SJSA1 (cell line): ENCODE measurements around the gene OLIG3. TPM values are rescaled to one million over a fixed set of nuclear protein-coding genes. Genes with fewer than 3 reads are reported as not detected.

Source experiments
- DNase-seq, 2 experiments: peaks; one replicate each; pipeline ENCODE4 v3.0.0-alpha.2; 2015 to 2020; ENCODE audit warnings: low spot score in 2 of 2, low read depth in 1 of 2
- H3K27ac ChIP-seq: fragments of 250-450 bp; sonication (Bioruptor Pico); 2 replicates; pipeline ENCODE4 v1.5.1; 2020; ENCODE audit warnings: mild to moderate bottlenecking, moderate library complexity
- H3K27me3 ChIP-seq: fragments of 250-450 bp; sonication (Bioruptor Pico); replicated peaks from 2 replicates; pipeline ENCODE4 v1.5.1; 2020; ENCODE audit warnings: mild to moderate bottlenecking, moderate library complexity
- H3K36me3 ChIP-seq: fragments of 250-450 bp; sonication (Bioruptor Pico); 2 replicates; pipeline ENCODE4 v1.5.1; 2020; ENCODE audit warnings: mild to moderate bottlenecking
- H3K4me1 ChIP-seq: fragments of 250-450 bp; sonication (Bioruptor Pico); replicated peaks from 2 replicates; pipeline ENCODE4 v1.6.1; 2021; ENCODE audit warnings: mild to moderate bottlenecking
- H3K4me3 ChIP-seq: fragments of 250-450 bp; sonication (Bioruptor Pico); 2 replicates; pipeline ENCODE4 v1.5.1; 2020; ENCODE audit warnings: mild to moderate bottlenecking
- H3K9me3 ChIP-seq: fragments of 250-450 bp; sonication (Bioruptor Pico); replicated peaks from 2 replicates; pipeline ENCODE4 v1.5.1; 2020; ENCODE audit warnings: mild to moderate bottlenecking
- total RNA-seq: library from RNA; depleted of rRNA; stranded (reverse); fragments of >200 nt; shearing (Covaris generic); gene quantifications from 2 replicates; pipeline ENCODE4 v1.2.3, GENCODE V29; 2014

OLIG3 gene
- total RNA-seq, 1 experiment from 2014 or later = not detected

DNA sequence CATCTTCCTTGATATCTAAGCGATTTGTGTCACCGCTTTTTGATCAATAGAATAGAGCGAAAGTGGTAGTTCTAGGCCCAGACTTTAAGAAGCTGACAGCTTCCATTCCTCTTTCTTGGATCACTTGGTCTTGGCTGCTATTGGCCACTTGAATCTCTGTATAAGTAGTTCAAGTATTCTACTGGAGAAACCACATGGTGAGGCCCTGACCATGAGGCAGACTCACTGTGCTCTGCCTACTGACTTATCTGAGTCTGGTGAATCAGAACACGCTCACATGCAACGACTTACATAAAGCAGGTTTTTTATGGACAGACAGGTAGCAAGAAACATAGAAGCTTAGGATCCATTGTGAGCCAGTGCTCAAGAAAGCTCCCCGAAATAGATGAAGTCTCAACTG lies 27.0 kb downstream of the OLIG3 start:
- DNase-seq = no peak
- no peaks in the 10 kb centered on the region for H3K9me3 ChIP-seq
- no peak overlapping the region for H3K4me3 ChIP-seq
- no peaks in the 10 kb centered on the region for H3K4me1 ChIP-seq
- H3K27me3 ChIP-seq = no peaks in the 10 kb centered on the region
- no peak overlapping the region for H3K27ac ChIP-seq
- no peaks in the 10 kb centered on the region for H3K36me3 ChIP-seq

GRCh38 chr6:137465378-137466009 lies 28.7 kb downstream of the OLIG3 start:
- Histone ChIP-seq H3K27me3 (no peaks in the 10 kb centered on the region), H3K4me1 (no peaks in the 10 kb centered on the region), H3K4me3 (no peak overlapping the region), H3K36me3 (no peaks in the 10 kb centered on the region), H3K9me3 (no peaks in the 10 kb centered on the region), H3K27ac (no peak overlapping the region)
- DNase-seq = no peak

- Histone ChIP-seq H3K4me3 (no peak overlapping the region), H3K9me3 (no peaks in the 10 kb centered on the region), H3K27ac (no peak overlapping the region), H3K4me1 (peaks cover 3% of the 10 kb centered on the region; the same call in 1 of the 2 replicates), H3K27me3 (no peaks in the 10 kb centered on the region), H3K36me3 (no peaks in the 10 kb centered on the region)
- DNase-seq = peak in 1 of 2 experiments; percentile 9
Observed at GRCh38 chr6:137452333-137452894, 41.8 kb downstream of the OLIG3 start.

- no peaks in the 10 kb centered on the region for H3K4me1 ChIP-seq
- H3K27me3 ChIP-seq = no peaks in the 10 kb centered on the region
- H3K36me3 ChIP-seq = no peaks in the 10 kb centered on the region
- H3K9me3 ChIP-seq = no peaks in the 10 kb centered on the region
- H3K27ac ChIP-seq = no peak overlapping the region
- DNase-seq = no peak
- no peak overlapping the region for H3K4me3 ChIP-seq
Observed at GRCh38 chr6:137443901-137444300, 50.3 kb downstream of the OLIG3 start.
